Inflammatory macrophage treated with lipopolysaccharide for 1 hour (primary cell): Measurements from ENCODE around the gene NOL3.

ENCODE experiments used
- DNase-seq, 2 donors: peaks; one replicate each; pipeline ENCODE4 v3.0.0-alpha.2; 2020 to 2022

The NOL3 gene

DNA sequence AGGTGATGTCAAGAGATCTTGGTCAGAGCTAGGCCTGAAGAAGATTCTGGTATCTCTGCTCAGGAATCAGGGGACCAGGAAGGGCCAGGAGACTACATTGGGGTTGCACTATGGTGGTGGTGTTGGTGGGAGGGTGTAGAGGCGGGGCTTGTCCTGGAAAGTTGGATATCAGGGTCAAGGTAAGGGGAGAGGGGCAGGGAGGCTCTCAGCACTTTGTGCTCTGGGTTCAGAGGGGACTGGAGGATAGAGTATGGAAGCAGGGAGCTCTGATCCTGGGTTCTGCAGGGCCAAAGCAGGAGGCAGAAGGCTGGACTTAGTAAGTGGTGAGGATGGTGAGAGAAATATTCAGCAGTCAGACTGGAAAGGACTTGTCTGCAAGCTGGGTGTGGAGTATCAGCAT, 3.0 kb downstream of the NOL3 start:
- DNase-seq, result no peak

DNA sequence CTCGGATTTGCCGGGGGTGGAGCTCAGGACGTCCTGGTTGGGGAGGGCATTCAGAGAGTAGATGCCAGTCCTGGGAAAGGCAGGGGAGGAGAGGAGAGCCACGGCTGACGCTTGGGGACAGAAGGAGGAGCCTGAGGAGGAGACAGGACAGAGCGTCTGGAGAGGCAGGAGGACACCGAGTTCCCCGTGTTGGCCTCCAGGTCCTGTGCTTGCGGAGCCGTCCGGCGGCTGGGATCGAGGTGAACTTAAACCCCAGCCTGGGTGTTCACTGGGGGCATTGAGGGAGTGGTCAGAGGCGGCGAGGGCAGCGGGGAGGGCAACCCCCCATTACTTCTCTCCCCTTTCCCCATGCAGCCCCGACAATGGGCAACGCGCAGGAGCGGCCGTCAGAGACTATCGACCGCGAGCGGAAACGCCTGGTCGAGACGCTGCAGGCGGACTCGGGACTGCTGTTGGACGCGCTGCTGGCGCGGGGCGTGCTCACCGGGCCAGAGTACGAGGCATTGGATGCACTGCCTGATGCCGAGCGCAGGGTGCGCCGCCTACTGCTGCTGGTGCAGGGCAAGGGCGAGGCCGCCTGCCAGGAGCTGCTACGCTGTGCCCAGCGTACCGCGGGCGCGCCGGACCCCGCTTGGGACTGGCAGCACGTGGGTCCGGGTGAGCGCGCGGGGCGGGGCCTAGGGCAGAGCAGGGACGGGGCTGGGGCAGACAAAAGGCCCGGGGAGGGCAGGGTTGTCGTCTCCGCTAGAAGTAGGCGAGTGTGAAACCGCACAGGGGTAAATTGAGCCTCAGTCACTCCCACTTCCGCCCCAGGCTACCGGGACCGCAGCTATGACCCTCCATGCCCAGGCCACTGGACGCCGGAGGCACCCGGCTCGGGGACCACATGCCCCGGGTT, 3.7 kb downstream of the NOL3 start:
- DNase-seq, result peak in 1 of 2 donors; percentile 49

DNA sequence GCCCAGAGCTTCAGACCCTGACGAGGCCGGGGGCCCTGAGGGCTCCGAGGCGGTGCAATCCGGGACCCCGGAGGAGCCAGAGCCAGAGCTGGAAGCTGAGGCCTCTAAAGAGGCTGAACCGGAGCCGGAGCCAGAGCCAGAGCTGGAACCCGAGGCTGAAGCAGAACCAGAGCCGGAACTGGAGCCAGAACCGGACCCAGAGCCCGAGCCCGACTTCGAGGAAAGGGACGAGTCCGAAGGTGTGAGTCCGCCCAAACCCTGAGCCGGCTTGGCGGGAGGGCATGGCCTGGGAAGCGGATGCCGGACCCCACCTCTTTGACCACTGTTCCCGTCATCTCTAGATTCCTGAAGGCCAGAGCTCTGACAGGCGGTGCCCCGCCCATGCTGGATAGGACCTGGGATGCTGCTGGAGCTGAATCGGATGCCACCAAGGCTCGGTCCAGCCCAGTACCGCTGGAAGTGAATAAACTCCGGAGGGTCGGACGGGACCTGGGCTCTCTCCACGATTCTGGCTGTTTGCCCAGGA, 4.4 kb downstream of the NOL3 start:
- no peak for DNase-seq

DNA sequence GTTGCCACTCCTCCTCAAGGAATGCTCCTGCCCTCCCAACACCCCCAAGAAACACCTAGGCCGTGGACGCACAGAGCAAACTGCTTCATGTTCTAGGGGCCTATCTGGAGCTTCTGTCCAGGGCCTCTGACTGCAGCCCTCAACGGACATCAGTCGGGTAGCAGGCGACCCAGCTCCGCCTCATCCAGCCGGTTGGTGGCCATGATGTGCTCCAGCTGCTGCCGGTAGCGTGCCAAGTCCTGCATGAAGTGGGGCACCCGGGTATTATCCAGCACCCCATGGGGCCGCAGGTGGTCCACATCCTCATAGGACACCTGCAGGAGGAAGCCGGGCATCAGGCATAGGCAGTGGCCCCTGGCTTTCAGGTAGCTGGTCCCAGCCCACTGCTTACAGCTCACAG, 6.3 kb downstream of the NOL3 start:
- DNase-seq, result no peak

GRCh38 chr16:67177743-67178699, 7.7 kb downstream of the NOL3 start:
- DNase-seq, result peak in 1 of 2 donors; percentile 31

- no peak for DNase-seq
These were observed 9.2 kb downstream of the NOL3 start for GRCh38 chr16:67179421-67180080.

- no peak for DNase-seq
These were observed 9.8 kb downstream of the NOL3 start for GRCh38 chr16:67180166-67180565.

- peak in 1 of 2 donors; percentile 24 for DNase-seq
These were observed 11.0 kb downstream of the NOL3 start for GRCh38 chr16:67181346-67181745.

DNA sequence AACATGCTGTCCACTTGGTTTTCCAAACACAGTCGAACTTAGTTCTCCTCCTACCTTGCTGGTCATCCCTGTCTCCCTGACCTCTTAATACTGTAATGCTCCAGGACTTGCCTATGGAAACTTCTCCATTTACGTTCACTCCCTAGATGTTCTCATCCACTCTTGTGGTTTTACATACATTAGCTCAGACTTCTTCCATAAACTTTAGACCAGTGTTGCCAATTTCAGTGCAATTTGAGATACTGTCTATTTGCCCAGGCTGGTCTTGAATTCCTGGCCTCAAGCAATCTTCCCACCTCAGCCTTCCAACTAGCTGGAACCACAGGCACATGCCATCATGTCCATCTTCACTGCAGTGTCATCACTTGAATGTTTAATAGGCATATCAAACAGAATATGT, 11.9 kb downstream of the NOL3 start:
- DNase-seq, result no peak

GRCh38 chr16:67183284-67183626, 12.9 kb downstream of the NOL3 start:
- no peak for DNase-seq

DNA sequence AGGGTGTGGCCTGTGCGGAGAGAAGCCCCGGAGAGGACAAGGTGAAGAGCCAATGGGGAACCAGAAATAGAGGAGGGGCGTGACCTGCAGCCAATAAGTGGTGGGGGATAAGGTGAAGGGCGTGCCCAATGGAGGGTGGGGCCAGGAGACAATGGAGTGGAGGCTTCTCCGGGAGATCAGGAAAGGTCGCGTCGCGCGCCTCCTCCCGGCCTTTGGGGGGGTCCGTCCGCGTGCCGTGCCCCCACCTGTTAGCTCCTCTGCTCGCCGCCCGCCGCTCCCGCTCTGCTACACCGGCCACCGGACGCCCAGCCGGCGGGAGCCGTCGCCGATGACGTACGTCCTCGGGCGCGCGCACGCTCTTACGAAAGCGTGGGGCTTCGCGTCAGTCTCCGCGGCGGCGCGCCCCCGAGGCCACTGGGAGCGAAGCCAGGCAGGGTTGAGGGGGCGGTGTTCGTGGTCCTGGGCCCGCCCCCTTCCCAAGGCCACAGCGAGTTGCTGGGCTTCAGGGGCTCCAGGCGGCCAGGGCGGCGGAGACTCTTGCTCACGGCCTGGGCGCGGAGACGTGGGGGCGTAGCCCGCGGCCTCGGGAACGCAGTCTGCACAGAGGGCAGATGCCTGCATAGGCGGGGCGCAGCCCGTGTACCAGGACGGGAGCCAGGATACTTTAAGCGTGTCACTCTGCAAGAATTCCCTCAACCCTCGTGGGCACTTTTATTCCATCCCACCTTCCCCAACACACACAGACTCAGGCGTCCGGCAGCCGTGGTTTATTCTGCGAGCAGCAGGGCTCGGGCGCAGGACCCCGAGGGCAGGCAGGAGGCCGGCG, 13.5 kb downstream of the NOL3 start, which contains the start of gene MATCAP1:
TSS of gene MATCAP1 (minus strand) at position 337 of the 826 bp plus-strand sequence. CDS start 3,353 bp downstream, outside the sequence.
- peak; percentile 96 for DNase-seq

DNA sequence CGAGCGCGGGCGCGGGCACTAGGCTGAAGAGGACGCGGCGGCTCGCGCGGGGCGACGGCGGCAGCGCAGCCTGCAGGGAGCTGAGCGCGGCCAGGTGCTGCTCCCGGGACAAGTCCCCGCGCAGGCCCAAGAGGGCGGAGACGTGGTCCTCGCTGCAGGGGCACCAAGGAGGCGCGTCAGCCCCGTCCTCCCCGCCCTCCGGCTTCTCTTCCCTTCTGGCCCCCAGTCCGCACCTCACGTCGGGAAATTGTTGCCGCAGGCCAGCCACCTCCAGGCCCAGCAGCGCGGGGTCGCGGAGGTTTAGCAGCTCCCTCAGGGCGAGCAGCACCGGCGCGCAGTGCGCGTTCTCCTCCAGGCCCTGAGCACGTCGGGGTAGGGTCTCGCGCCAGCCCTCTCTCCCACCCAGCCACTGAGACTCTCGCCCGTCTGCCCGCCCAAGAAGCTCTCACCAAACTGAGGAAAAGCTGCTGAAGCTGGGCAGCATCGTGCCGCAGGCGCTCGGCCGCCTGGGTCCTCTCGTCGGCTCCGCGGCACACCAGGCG, 14.2 kb downstream of the NOL3 start:
- no peak for DNase-seq

DNA sequence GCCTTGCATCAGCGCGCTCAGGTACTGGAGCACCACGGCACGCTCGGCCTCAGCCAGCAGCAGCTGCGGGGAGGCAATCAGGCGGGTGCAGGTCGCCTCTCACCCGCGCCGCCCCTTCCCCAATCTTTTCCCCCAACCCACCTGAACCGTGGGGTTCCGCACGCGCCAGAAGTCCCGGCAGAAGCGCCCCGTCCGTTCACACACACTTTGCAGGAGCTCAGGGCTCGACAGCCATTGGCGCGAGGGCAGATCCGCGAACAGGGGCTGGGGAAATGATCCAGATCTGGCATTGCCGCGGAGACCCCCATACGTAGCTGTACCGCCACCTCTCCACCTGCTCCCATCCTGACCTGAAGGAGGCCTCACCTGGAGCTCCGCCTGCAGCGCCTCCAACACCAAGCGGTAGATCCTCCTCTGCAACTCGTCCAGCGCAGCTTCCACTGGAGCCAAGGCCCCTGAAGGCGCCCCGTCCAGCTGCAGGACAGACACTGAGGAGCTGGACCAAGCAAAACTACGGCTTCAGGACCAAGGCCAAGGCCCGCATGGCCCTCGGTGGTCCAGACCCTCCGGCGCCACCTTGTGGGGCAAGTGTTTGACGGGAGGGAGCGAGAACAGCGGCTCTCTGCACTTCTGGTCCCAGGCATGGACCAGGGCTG, 14.8 kb downstream of the NOL3 start:
- peak; percentile 82 to 94 for DNase-seq

GRCh38 chr16:67185651-67186134, 15.4 kb downstream of the NOL3 start:
- no peak for DNase-seq

- no peak for DNase-seq
These were observed 16.2 kb downstream of the NOL3 start for GRCh38 chr16:67186550-67186950.

DNA sequence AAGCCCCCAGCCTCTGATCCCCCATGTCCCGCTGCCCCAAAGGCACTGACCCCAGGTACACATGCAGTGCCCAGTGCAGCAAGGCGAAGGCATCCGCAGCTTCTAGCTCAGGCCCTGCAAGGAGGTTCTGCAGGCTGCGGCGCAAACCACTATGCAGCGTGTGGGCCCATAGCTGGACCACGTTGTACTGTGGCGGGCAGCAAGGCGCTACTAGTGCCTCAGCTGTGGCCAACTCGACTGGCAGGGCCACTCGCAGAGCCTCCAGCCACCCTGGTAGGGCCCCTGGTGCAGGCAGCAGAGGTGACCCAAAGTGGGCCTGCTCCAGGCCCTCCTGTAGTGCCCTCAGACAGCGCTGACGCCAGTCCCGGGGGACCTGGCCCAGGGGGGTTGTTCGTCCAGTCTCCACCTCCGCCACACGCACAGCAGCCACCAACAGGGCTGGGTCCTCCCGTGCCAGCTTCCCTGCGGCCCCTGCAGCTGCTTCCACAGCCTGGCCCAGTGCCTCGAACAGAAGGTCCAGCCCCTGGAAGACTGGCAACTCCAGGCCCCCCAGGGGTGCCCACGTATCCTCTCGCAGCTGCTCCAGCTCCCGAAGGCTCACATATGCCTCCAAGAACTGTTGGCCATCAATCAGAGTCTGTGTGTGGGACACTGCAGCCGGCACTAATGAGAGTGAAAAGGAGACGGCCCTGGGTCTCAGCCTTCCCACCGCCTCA, 17.0 kb downstream of the NOL3 start:
- no peak for DNase-seq

DNA sequence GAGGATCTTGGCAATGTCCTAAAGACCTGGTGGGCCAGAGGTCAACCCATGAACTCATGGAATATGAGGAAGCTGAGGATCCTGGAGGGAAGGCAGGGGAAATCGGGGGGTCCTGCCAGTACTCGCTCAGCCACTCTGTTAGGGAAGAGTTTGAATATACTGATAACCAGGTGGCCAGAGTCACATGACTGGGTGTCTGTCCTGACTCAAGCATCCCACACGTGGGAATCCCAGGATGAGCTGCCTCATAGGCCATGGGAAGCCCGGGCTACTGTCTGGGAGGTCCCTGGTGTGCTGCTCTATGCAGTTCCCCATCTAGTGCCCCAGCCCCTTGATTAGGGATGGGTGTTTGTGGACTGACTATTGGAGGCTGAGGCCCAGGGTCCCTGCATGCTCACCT, 18.0 kb downstream of the NOL3 start:
- DNase-seq, result peak; percentile 37 to 80

DNA sequence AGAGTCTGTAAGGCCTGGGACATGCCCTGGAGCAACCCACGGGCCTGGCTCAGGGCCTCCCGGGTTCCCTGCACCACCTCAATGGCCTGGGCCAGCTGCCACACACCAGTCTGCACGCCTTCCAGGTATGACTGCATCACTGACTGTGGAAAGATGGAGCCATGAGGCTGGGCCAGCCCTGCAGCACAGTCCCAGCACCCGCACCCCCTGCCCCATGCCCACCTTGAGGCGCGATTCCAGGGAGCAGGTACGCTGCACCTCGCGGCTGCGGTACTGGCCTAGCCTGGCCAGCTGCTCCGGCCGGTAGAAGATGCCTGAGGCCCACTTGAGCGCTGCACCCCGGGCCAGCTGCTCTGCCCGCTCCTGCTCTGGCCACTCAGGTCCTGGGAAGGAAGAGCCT, 18.5 kb downstream of the NOL3 start:
- DNase-seq, result no peak

DNA sequence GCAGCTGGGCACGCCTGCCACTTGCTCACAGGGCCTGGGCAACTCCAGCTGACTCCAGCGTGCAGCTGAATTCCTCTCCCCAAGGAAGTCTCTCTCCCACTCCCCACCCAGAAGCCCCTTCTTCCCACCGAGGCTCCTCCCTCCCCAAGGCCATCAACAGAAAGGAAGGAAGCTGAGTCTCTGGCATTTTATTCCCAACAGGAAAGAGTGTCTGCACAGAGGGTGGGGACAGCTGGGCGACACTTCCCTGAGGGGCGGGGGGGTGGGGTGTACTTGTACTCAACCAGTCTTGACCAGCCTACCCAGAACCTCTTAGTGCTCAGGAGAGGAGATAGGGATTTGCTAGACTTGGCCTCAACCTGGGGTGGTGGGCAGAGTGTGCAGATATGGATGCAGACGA, 19.7 kb downstream of the NOL3 start, which contains the start of gene EXOC3L1:
TSS of gene EXOC3L1 (minus strand) at position 96 of the 400 bp plus-strand sequence. CDS start 460 bp downstream, outside the sequence.
- no peak for DNase-seq
